Loucy (cell line): ENCODE data around the gene SIK3.

Experiments
- H2AFZ ChIP-seq: fragments of 200-600 bp; sonication (generic); 2 replicates; pipeline ENCODE4 v1.6.0; 2016; ENCODE audit warnings: antibody characterized with exemption, mild to moderate bottlenecking, low read length, moderate library complexity
- H3F3A ChIP-seq: fragments of 200-600 bp; 2 replicates; pipeline ENCODE4 v1.6.0; 2016; ENCODE audit warnings: antibody characterized with exemption, low read depth, mild to moderate bottlenecking
- H3K27me3 ChIP-seq: fragments of 200-600 bp; sonication (generic); 2 replicates; pipeline ENCODE4 v1.6.1; 2014; ENCODE audit warnings: low read length, mild to moderate bottlenecking; ENCODE audit not compliant: insufficient read depth, poor library complexity, severe bottlenecking
- H3K36me3 ChIP-seq: fragments of 200-600 bp; sonication (generic); 2 replicates; pipeline ENCODE4 v1.6.1; 2016; ENCODE audit warnings: low read length; ENCODE audit not compliant: insufficient read depth
- H3K4me1 ChIP-seq: fragments of 200-600 bp; sonication (generic); 2 replicates; pipeline ENCODE4 v1.5.1; 2014; ENCODE audit warnings: low read length, mild to moderate bottlenecking; ENCODE audit not compliant: insufficient read depth, poor library complexity, severe bottlenecking
- H3K4me2 ChIP-seq: fragments of 200-600 bp; sonication (generic); 2 replicates; pipeline ENCODE4 v1.6.0; 2014; ENCODE audit warnings: antibody characterized with exemption, low read length, low read depth, mild to moderate bottlenecking; ENCODE audit not compliant: poor library complexity, severe bottlenecking
- H3K4me3 ChIP-seq: fragments of 200-600 bp; sonication (generic); 2 replicates; pipeline ENCODE4 v1.5.1; 2014; ENCODE audit warnings: low read length, mild to moderate bottlenecking, mixed read lengths; ENCODE audit not compliant: poor library complexity, severe bottlenecking
- H3K79me2 ChIP-seq: fragments of 200-600 bp; sonication (generic); 2 replicates; pipeline ENCODE4 v1.6.1; 2014; ENCODE audit warnings: low read length; ENCODE audit not compliant: insufficient read depth
- H3K9ac ChIP-seq: fragments of 200-600 bp; sonication (generic); 2 replicates; pipeline ENCODE4 v1.6.0; 2014; ENCODE audit warnings: mild to moderate bottlenecking, low read depth, low read length, moderate library complexity; ENCODE audit not compliant: poor library complexity, severe bottlenecking
- H3K9me2 ChIP-seq: fragments of 200-600 bp; sonication (generic); replicated peaks from 2 replicates; pipeline ENCODE4 v1.6.1; 2016; ENCODE audit warnings: low read depth, low read length, mixed read lengths
- H3K9me3 ChIP-seq: fragments of 200-600 bp; sonication (generic); 2 replicates; pipeline ENCODE4 v1.6.1; 2014; ENCODE audit warnings: mild to moderate bottlenecking, antibody characterized with exemption, low read length, low read depth; ENCODE audit not compliant: insufficient read depth
- H4K20me1 ChIP-seq: fragments of 200-600 bp; sonication (generic); 2 replicates; pipeline ENCODE4 v1.6.0; 2014; ENCODE audit warnings: antibody characterized with exemption, low read length, mild to moderate bottlenecking; ENCODE audit not compliant: insufficient read depth, poor library complexity, severe bottlenecking
- CTCF ChIP-seq: fragments of 200-600 bp; sonication (generic); conservative IDR thresholded peaks from 2 replicates; pipeline ENCODE4 v1.5.1; 2014; ENCODE audit warnings: mild to moderate bottlenecking, antibody characterized with exemption, low read length
- EZH2phosphoT487 ChIP-seq: fragments of 200-600 bp; IDR thresholded peaks from 2 replicates; pipeline ENCODE4 v1.6.1; 2018; ENCODE audit warnings: antibody characterized with exemption, mild to moderate bottlenecking, moderate library complexity, borderline replicate concordance

SIK3 gene

DNA sequence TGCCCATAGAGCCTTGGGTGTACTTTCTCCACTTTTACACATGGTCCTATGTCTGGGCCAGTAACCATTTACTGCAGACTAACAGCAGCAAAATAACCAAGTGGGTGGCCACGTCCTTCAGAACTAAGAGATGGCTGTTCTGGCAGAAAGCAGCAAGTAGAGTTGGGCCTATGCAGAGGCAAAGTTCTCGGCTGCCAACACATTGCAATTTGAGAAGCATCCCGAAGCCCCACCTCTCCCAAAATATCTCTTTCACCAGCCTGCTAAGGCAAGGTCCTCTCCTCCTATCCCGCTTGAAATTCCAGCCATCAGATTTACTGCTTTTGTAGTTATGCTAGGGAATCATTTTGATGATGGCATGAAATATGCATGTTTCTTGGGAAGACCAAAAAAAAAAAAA lies 142.3 kb downstream of the SIK3 start:
- Histone ChIP-seq H4K20me1 (no peaks in the 10 kb centered on the region), H3K27me3 (no peaks in the 10 kb centered on the region), H3K4me1 (peaks cover 40% of the 10 kb centered on the region), H3K9ac (peak overlapping the region; percentile 1), H3F3A (peaks cover 5% of the 10 kb centered on the region; the same call in 1 of the 2 replicates), H3K36me3 (peaks cover 17% of the 10 kb centered on the region; the same call in 1 of the 2 replicates), H3K4me2 (peak overlapping the region; percentile 59), H3K79me2 (peaks cover 29% of the 10 kb centered on the region; the same call in 1 of the 2 replicates), H2AFZ (no peak overlapping the region), H3K4me3 (no peak overlapping the region), H3K9me2 (no peaks in the 10 kb centered on the region), H3K9me3 (no peaks in the 10 kb centered on the region)
- no peak for TF ChIP-seq EZH2phosphoT487
- no peak for TF ChIP-seq CTCF

DNA sequence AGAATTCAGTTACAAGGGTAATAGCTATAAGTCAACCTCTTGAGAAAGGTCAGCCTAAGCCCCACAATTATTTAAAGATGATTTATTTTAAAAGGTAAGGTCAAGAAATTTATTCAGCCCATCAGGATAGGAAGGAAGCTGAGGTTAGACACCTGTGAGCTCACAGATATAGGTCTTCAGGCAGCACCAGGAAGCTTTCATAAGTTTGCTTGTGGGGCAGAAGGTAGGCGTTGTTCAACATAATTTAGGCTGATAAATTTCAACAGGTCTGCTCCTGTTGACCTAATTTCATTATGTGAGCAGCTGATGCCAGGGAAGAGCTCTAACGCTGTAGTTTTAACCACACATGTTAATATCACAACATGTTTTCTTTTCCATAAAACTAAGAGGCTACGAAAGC lies 142.7 kb downstream of the SIK3 start:
- peaks cover 25% of the 10 kb centered on the region; the same call in 1 of the 2 replicates for H3K79me2 ChIP-seq
- peak overlapping the region; percentile 1 for H3K9ac ChIP-seq
- H3K9me3 ChIP-seq: no peaks in the 10 kb centered on the region
- TF ChIP-seq CTCF (no peak), EZH2phosphoT487 (no peak)
- H3K4me3 ChIP-seq: no peak overlapping the region
- peaks cover 40% of the 10 kb centered on the region for H3K4me1 ChIP-seq
- H3F3A ChIP-seq: peaks cover 5% of the 10 kb centered on the region; the same call in 1 of the 2 replicates
- H3K27me3 ChIP-seq: no peaks in the 10 kb centered on the region
- peak overlapping the region; percentile 59 for H3K4me2 ChIP-seq
- no peaks in the 10 kb centered on the region for H3K9me2 ChIP-seq
- H2AFZ ChIP-seq: no peak overlapping the region
- H4K20me1 ChIP-seq: no peaks in the 10 kb centered on the region
- peaks cover 21% of the 10 kb centered on the region; the same call in 1 of the 2 replicates for H3K36me3 ChIP-seq

- Histone ChIP-seq H3K4me3 (no peak overlapping the region), H3K4me1 (peaks cover 37% of the 10 kb centered on the region), H3K9ac (peak overlapping the region; percentile 24), H3K79me2 (peaks cover 10% of the 10 kb centered on the region; the same call in 1 of the 2 replicates), H3K27me3 (no peaks in the 10 kb centered on the region), H2AFZ (no peak overlapping the region), H3K4me2 (no peak overlapping the region), H3F3A (peaks cover 5% of the 10 kb centered on the region; the same call in 1 of the 2 replicates), H3K9me2 (no peaks in the 10 kb centered on the region), H3K36me3 (peaks cover 38% of the 10 kb centered on the region; the same call in 1 of the 2 replicates), H4K20me1 (no peaks in the 10 kb centered on the region), H3K9me3 (no peaks in the 10 kb centered on the region)
- TF ChIP-seq EZH2phosphoT487 (no peak), CTCF (no peak)
These were observed 144.5 kb downstream of the SIK3 start for GRCh38 chr11:116953530-116954285.
